K562 (cell line): ENCODE results near the gene CILP. TPM values are rescaled to one million over a fixed set of nuclear protein-coding genes. Genes with fewer than 3 reads are reported as not detected.

Experiments used
- ATAC-seq: fragments of 200-7000 bp; cut with Tn5 transposase; 3 replicates; pipeline ENCODE4 v1.9.1; 2020; ENCODE audit warnings: moderate library complexity
- BruUV-seq: library from RNA; stranded (reverse); fragments of 400-500 nt; replicated peaks from 2 replicates; lab custom pipeline; 2021; lab: Mats Ljungman, UMichigan
- CTCF ChIA-PET: fragments of 300-600 bp; formaldehyde crosslinking; extraction: SDS; loops from one replicate; lab custom pipeline; 2021; ENCODE audit warnings: low intra/inter-chr PET ratio; lab: Yijun Ruan, JAX
- POLR2A ChIA-PET: fragments of 300-600, 350-650 bp; sonication (Branson Sonifier 250); formaldehyde crosslinking; extraction: SDS; loops from one replicate; lab custom pipeline; 2021; ENCODE audit warnings: antibody characterized with exemption, inconsistent platforms; lab: Yijun Ruan, JAX
- DNase-seq, 4 experiments: peaks; one replicate each; pipeline versions ENCODE4 v3.0.0 to v3.0.0-alpha.2; 2011 to 2018; ENCODE audit warnings: low spot score in 3 of 4, mixed read lengths in 3 of 4; ENCODE audit errors: extremely low read depth in 1 of 4
- FAIRE-seq: peaks from 2 replicates; lab custom pipeline; 2011; peaks lifted over from hg19 to GRCh38; lab: Jason Lieb, UNC
- H2AFZ ChIP-seq: 2 replicates; pipeline ENCODE4 v1.6.0; 2011; ENCODE audit warnings: low read depth, low read length, control low read depth, inconsistent platforms
- H3K27ac ChIP-seq: fragments of 200-600 bp; 3 replicates; pipeline ENCODE4 v1.8.0; 2011; ENCODE audit warnings: low read depth, mild to moderate bottlenecking, control low read depth, inconsistent platforms, low read length, moderate library complexity, mixed read lengths; ENCODE audit errors: extremely low read depth
- H3K27me3 ChIP-seq, 2 experiments: fragments of 300-600 bp in 1 of 2; 2 replicates in 1 of 2; 3 replicates in 1 of 2; pipeline versions ENCODE4 v1.6.0 to v1.8.0; 2011; ENCODE audit warnings: inconsistent platforms in 2 of 2, low read length in 2 of 2, mild to moderate bottlenecking in 1 of 2, mixed read lengths in 1 of 2, moderate library complexity in 1 of 2; ENCODE audit not compliant: control insufficient read depth in 2 of 2, insufficient read depth in 2 of 2
- H3K36me3 ChIP-seq: fragments of 300-600 bp; 3 replicates; pipeline ENCODE4 v1.8.0; 2011; ENCODE audit warnings: mild to moderate bottlenecking, low read length, inconsistent platforms; ENCODE audit not compliant: control insufficient read depth, insufficient read depth
- H3K4me1 ChIP-seq, 2 experiments: fragments of 200-600 bp in 1 of 2; replicated peaks in 1 of 2; 2 replicates in 1 of 2; 3 replicates in 1 of 2; pipeline versions ENCODE4 v1.5.1 to v1.8.0; 2011; ENCODE audit warnings: inconsistent platforms in 2 of 2, low read length in 2 of 2, mild to moderate bottlenecking in 1 of 2, mixed read lengths in 1 of 2, moderate library complexity in 1 of 2; ENCODE audit not compliant: control insufficient read depth in 2 of 2, insufficient read depth in 2 of 2
- H3K4me2 ChIP-seq: 2 replicates; pipeline ENCODE4 v1.6.1; 2011; ENCODE audit warnings: low read length, control low read depth, inconsistent platforms, mixed read lengths; ENCODE audit not compliant: insufficient read depth
- H3K4me3 ChIP-seq: fragments of 200-600 bp; sonication (generic), shearing (Covaris generic); 2 replicates; pipeline ENCODE4 v1.5.1; 2016; ENCODE audit warnings: control low read depth, inconsistent platforms
- H3K79me2 ChIP-seq: fragments of 200-600 bp; 3 replicates; pipeline ENCODE4 v1.8.0; 2011; ENCODE audit warnings: low read length, inconsistent platforms; ENCODE audit not compliant: control insufficient read depth, insufficient read depth
- H3K9ac ChIP-seq, 2 experiments: 2 replicates each; pipeline versions ENCODE4 v1.6.0 to v1.6.1; 2011; ENCODE audit warnings: low read depth in 2 of 2, low read length in 2 of 2, control low read depth in 1 of 2, inconsistent platforms in 1 of 2, mild to moderate bottlenecking in 1 of 2, mixed read lengths in 1 of 2; ENCODE audit not compliant: insufficient read depth in 1 of 2
- H3K9me1 ChIP-seq: one replicate; pipeline ENCODE4 v1.6.0; 2011; ENCODE audit warnings: inconsistent platforms, mild to moderate bottlenecking, low read length, moderate library complexity; ENCODE audit not compliant: control insufficient read depth, insufficient read depth
- H3K9me3 ChIP-seq: replicated peaks from 2 replicates; pipeline ENCODE4 v1.5.1; 2011; ENCODE audit warnings: low read depth, low read length, inconsistent platforms; ENCODE audit not compliant: control insufficient read depth, insufficient read depth
- H4K20me1 ChIP-seq: replicated peaks from 2 replicates; pipeline ENCODE4 v1.6.1; 2011; ENCODE audit warnings: low read length, inconsistent platforms, mixed read lengths; ENCODE audit not compliant: control insufficient read depth, insufficient read depth
- C11orf30 ChIP-seq: fragments of 450-650 bp; IDR thresholded peaks from 2 replicates; pipeline ENCODE4 v1.6.1; 2016; ENCODE audit warnings: low read depth, mild to moderate bottlenecking
- DACH1 ChIP-seq: fragments of 450-650 bp; IDR thresholded peaks from 2 replicates; pipeline ENCODE4 v1.6.1; 2018; ENCODE audit not compliant: partially characterized antibody
- E2F8 ChIP-seq: fragments of 450-650 bp; IDR thresholded peaks from 2 replicates; pipeline ENCODE4 v1.7.1; 2018; ENCODE audit warnings: mild to moderate bottlenecking, low read depth; ENCODE audit not compliant: partially characterized antibody
- KLF13 ChIP-seq: fragments of 450-650 bp; IDR thresholded peaks from 2 replicates; pipeline ENCODE4 v1.6.1; 2016; ENCODE audit warnings: missing genetic modification characterization, low read depth, mild to moderate bottlenecking, missing compliant biosample characterization, moderate library complexity, borderline replicate concordance
- NFYB ChIP-seq: IDR thresholded peaks from 2 replicates; pipeline ENCODE4 v1.6.1; 2011; ENCODE audit warnings: mild to moderate bottlenecking, moderate library complexity; ENCODE audit not compliant: insufficient read length; ENCODE audit errors: extremely low read depth
- NRF1 ChIP-seq, 2 experiments: fragments of 450-650 bp; IDR thresholded peaks in 1 of 2; conservative IDR thresholded peaks in 1 of 2; 2 replicates each; pipeline ENCODE4 v1.6.1; 2014; ENCODE audit warnings: mild to moderate bottlenecking in 2 of 2
- RFX1 ChIP-seq: fragments of 450-650 bp; IDR thresholded peaks from 2 replicates; pipeline ENCODE4 v1.6.1; 2016; ENCODE audit warnings: mild to moderate bottlenecking, moderate library complexity
- WGBS: fragments of 100-300 bp; shearing (Covaris generic); methylation state at CpG from one replicate; pipeline ENCODE4 v1.1.6; 2016; ENCODE audit warnings: low coverage, mixed read lengths; ENCODE audit not compliant: insufficient coverage; ENCODE audit errors: missing lambda C conversion rate; 5-methylcytosine and 5-hydroxymethylcytosine counted together
- in situ Hi-C: fragments of 300-500 bp; cut with MboI; formaldehyde crosslinking; loops from 4 replicates; pipeline ENCODE4 v1.15.0; 2018; ENCODE audit warnings: inconsistent platforms, mixed read lengths
- intact Hi-C: fragments of 100-400 bp; cut with micrococcal nuclease; formaldehyde crosslinking; loops from 2 replicates; pipeline ENCODE4 v1.14.2; 2022
- polyA plus RNA-seq, 8 experiments: library from polyadenylated mRNA; depleted of rRNA in 4 of 8; stranded (reverse) in 5 of 8; unstranded in 3 of 8; fragments of >200 nt; fragmentation: Nextera tagmentation in 2 of 8; fragmentation: Illumina TruSeq in 1 of 8; extraction: Ambion mirVana in 2 of 8; extraction: Trizol in 1 of 8; gene quantifications; 2 replicates each; pipeline versions ENCODE4 v1.2.1 to v1.2.3, GENCODE V29; 2011 to 2014; ENCODE audit warnings: inconsistent platforms in 1 of 8, missing spikeins in 1 of 8
- total RNA-seq, 7 experiments: library from RNA; depleted of rRNA in 6 of 7; stranded (reverse); fragments of >200 nt in 6 of 7; fragmentation: Illumina TruSeq in 2 of 7; extraction: Trizol in 2 of 7; gene quantifications; 2 replicates each; pipeline versions ENCODE4 v1.2.1 to v1.2.3, GENCODE V29; 2011 to 2021; ENCODE audit warnings: low replicate concordance in 1 of 7

The CILP gene
- total and polyA plus RNA-seq, 9 of the 15 experiments (the other 6 are each of a cell fraction or from before 2014, with no cell fraction given), result 0.03 TPM; not detected in 8

GRCh38 chr15:65254758-65255157 lies 43.5 kb upstream of the CILP start:
- BruUV-seq, result no TSS peak

GRCh38 chr15:65254356-65254755 lies 43.1 kb upstream of the CILP start:
- CTCF ChIA-PET, result no interaction called here

More at GRCh38 chr15:65254758-65255157, 43.5 kb upstream of the CILP start:
- Histone ChIP-seq H3K4me3 (no peak overlapping the region), H3K79me2 (no peaks in the 10 kb centered on the region), H3K36me3 (peaks cover 5% of the 10 kb centered on the region; the same call in 1 of the 3 replicates), H3K9me3 (no peaks in the 10 kb centered on the region), H3K4me1 (peaks cover 3 to 6% of the 10 kb centered on the region in 2 experiments; a peak in 4 of 5 replicates), H3K9ac (no peak overlapping the region), H4K20me1 (no peaks in the 10 kb centered on the region), H3K27ac (no peak overlapping the region), H2AFZ (no peak overlapping the region), H3K27me3 (no peaks in the 10 kb centered on the region), H3K4me2 (no peak overlapping the region), H3K9me1 (no peaks in the 10 kb centered on the region)
- ChIA-PET POLR2A (interaction anchor here (1.5 kb wide), 1 partner anchor 50 kb away, joined by 3 read pairs; the partner anchor contains the start of gene RNU5B-1), CTCF (no interaction called here)
- WGBS, result 44% methylated on average over 1 of the region's 1 CpG
- in situ Hi-C loops, result no loop called here
- DNase-seq, result no peak
- ATAC-seq, result no peak
- TF ChIP-seq KLF13 (tag) (no peak), RFX1 (peak; percentile 23; the same call in 1 of the 2 replicates), C11orf30 (no peak), NFYB (no peak)
- intact Hi-C loops, result no loop called here
- no peak for FAIRE-seq

More at GRCh38 chr15:65254356-65254755, 43.1 kb upstream of the CILP start:
- TF ChIP-seq E2F8 (no peak), RFX1 (peak; percentile 77), NRF1 (conservative IDR thresholded peaks at IDR 0.05 in 1 of 2, IDR thresholded peaks at IDR 0.05 in 1 of 2) (no peak), DACH1 (no peak)
- TF ChIP-seq, all 486 proteins: peak for 1
- Histone ChIP-seq H3K27ac (no peak overlapping the region), H3K4me2 (no peak overlapping the region), H3K27me3 (no peaks in the 10 kb centered on the region), H3K9me1 (no peaks in the 10 kb centered on the region), H3K9me3 (no peaks in the 10 kb centered on the region), H3K9ac (no peak overlapping the region), H4K20me1 (no peaks in the 10 kb centered on the region), H3K79me2 (no peaks in the 10 kb centered on the region), H2AFZ (no peak overlapping the region), H3K4me3 (no peak overlapping the region), H3K4me1 (peaks cover 3 to 6% of the 10 kb centered on the region in 2 experiments), H3K36me3 (0 out of 3 replicates have a peak, but pooled peaks cover 2% of the 10 kb centered on the region)
- BruUV-seq, result no TSS peak
- no peak for DNase-seq
- in situ Hi-C loops (no loop called here), intact Hi-C loops (no loop called here)
- 59% methylated on average over 3 of the region's 4 CpGs for WGBS
- ATAC-seq, result no peak
- POLR2A ChIA-PET, result interaction anchor here (1.5 kb wide), 1 partner anchor 50 kb away, joined by 3 read pairs; the partner anchor contains the start of gene RNU5B-1
- no peak for FAIRE-seq
